MM.1S (cell line): ENCODE results near the gene FAR2.

Experiments used
- CTCF ChIP-seq: fragments of 300-600 bp; sonication (generic); IDR thresholded peaks from 2 replicates; pipeline ENCODE4 v1.5.1; 2016; ENCODE audit warnings: antibody characterized with exemption, low read length, mixed read lengths
- EZH2 ChIP-seq: fragments of 300-600 bp; sonication (generic); optimal IDR thresholded peaks from 2 replicates; pipeline ENCODE3; 2017; ENCODE audit warnings: low read depth, mild to moderate bottlenecking, antibody characterized with exemption, low read length, mixed read lengths

GRCh38 chr12:29116414-29116813, 32.7 kb upstream of the FAR2 start:
- TF ChIP-seq CTCF: no peak
- no peak for TF ChIP-seq EZH2
